Spleen (tissue), 11 donors: ENCODE data around the gene PTPRN2. TPM values are rescaled to one million over a fixed set of nuclear protein-coding genes. Genes with fewer than 3 reads are reported as not detected.

Experiments used
- DNase-seq: peaks from one replicate; pipeline ENCODE4 v3.0.0-alpha.2; 2020
- H3K27ac ChIP-seq, 8 donors: fragments of 200-600 bp; sonication (generic) in 7 of 8; 1 replicate in 4 of 8; 2 replicates in 4 of 8; pipeline versions ENCODE4 v1.5.0 to v1.8.0; 2016 to 2021; ENCODE audit warnings: inconsistent platforms in 4 of 8, mild to moderate bottlenecking in 4 of 8, moderate library complexity in 1 of 8
- H3K27me3 ChIP-seq, 7 donors: fragments of 200-600 bp; sonication (generic) in 6 of 7; replicated peaks in 1 of 7; 1 replicate in 4 of 7; 2 replicates in 3 of 7; pipeline versions ENCODE4 v1.5.0 to v1.8.0; 2016 to 2021; ENCODE audit warnings: inconsistent platforms in 3 of 7, mild to moderate bottlenecking in 1 of 7
- H3K36me3 ChIP-seq, 6 donors: fragments of 200-600 bp; sonication (generic) in 5 of 6; 1 replicate in 4 of 6; 2 replicates in 2 of 6; pipeline versions ENCODE4 v1.5.0 to v1.8.0; 2016 to 2021; ENCODE audit warnings: inconsistent platforms in 2 of 6
- H3K4me1 ChIP-seq, 6 donors: fragments of 200-600 bp; sonication (generic) in 5 of 6; 1 replicate in 3 of 6; 2 replicates in 3 of 6; pipeline versions ENCODE4 v1.5.0 to v1.8.0; 2016 to 2021; ENCODE audit warnings: inconsistent platforms in 3 of 6
- H3K4me3 ChIP-seq, 8 donors: fragments of 200-600 bp; sonication (generic) in 7 of 8; 1 replicate in 4 of 8; 2 replicates in 4 of 8; pipeline versions ENCODE4 v1.5.0 to v1.8.0; 2016 to 2021; ENCODE audit warnings: inconsistent platforms in 4 of 8, mild to moderate bottlenecking in 4 of 8, moderate library complexity in 2 of 8
- H3K9me3 ChIP-seq, 8 donors: fragments of 200-600 bp; sonication (generic) in 7 of 8; 1 replicate in 4 of 8; 2 replicates in 4 of 8; pipeline versions ENCODE4 v1.5.0 to v1.8.0; 2016 to 2021; ENCODE audit warnings: inconsistent platforms in 4 of 8
- CTCF ChIP-seq, 11 experiments: fragments of 200-600 bp in 7 of 11; fragments of 450-650 bp in 4 of 11; sonication (generic) in 4 of 11; IDR thresholded peaks in 8 of 11; conservative IDR thresholded peaks in 3 of 11; 1 replicate in 7 of 11; 2 replicates in 4 of 11; pipeline versions ENCODE4 v1.4.0 to v1.8.0; 2016 to 2021; ENCODE audit warnings: antibody characterized with exemption in 11 of 11, inconsistent platforms in 4 of 11, mild to moderate bottlenecking in 1 of 11
- POLR2A ChIP-seq, 3 donors: fragments of 450-650 bp; IDR thresholded peaks; one replicate each; pipeline ENCODE4 v1.5.1; 2017; ENCODE audit warnings: antibody characterized with exemption in 3 of 3, mild to moderate bottlenecking in 1 of 3
- POLR2AphosphoS5 ChIP-seq, 3 donors: sonication (generic); formaldehyde crosslinking; IDR thresholded peaks; one replicate each; pipeline ENCODE4 v1.5.1; 2017; ENCODE audit warnings: antibody characterized with exemption in 3 of 3
- WGBS, 5 donors: extraction: QIAGEN DNeasy Blood & Tissue Kit in 3 of 5; methylation state at CpG; one replicate each; pipeline versions ENCODE4 v1.1.5 to v1.1.7; 2013 to 2018; 5-methylcytosine and 5-hydroxymethylcytosine counted together
- intact Hi-C: fragments of 100-400 bp; cut with DNase I; formaldehyde crosslinking; loops from one replicate; pipeline ENCODE4 v1.15.0; 2023; ENCODE audit warnings: low total_unique reads
- polyA plus RNA-seq, 3 donors: library from polyadenylated mRNA; stranded (reverse); fragments of 200-250 nt; gene quantifications; one replicate each; pipeline ENCODE4 v1.2.1, GENCODE V29; 2013
- total RNA-seq, 7 donors: library from RNA; depleted of rRNA in 3 of 7; stranded (reverse); fragments of >200 nt in 3 of 7; fragmentation: NEBNext Ultra II Directional in 4 of 7; extraction: Animal tissue kit (Norgen Biotek cat#: 25700) in 4 of 7; gene quantifications; one replicate each; pipeline versions ENCODE4 v1.1.0 to v1.2.1, GENCODE V29; 2016 to 2021
- donor health status: healthy with polysubstance abuse.
- donor health status: DM: no; HTN: no; CAD: no; lungs with moderate emphysema.
- donor health status: DM: no; HTN: no; CAD: no.
- donor health status: Bipolar disorder and iron deficiency.
- donor health status: healthy.
- donor health status: DM: no; HTN: no; CAD: no.
- donor health status: DM: yes; HTN: yes; CAD: no.

Gene PTPRN2
- total and polyA plus RNA-seq, 10 donors, result 7.0 to 22.8 (median 16.8) TPM

GRCh38 chr7:157963526-157963925 is 624.1 kb downstream of the PTPRN2 start:
- 67 to 86% (median 76%) methylated on average over 9 of the region's 9 CpGs for WGBS, 5 donors
- TF ChIP-seq CTCF (IDR thresholded peaks at IDR 0.05 in 8 of 11, conservative IDR thresholded peaks at IDR 0.05 in 3 of 11) (no peak), POLR2A (IDR thresholded peaks at IDR 0.05) (no peak), POLR2AphosphoS5 (IDR thresholded peaks at IDR 0.05) (no peak)
- Histone ChIP-seq H3K4me3 (no peak overlapping the region), H3K36me3 (no peaks in the 10 kb centered on the region), H3K4me1 (no peaks in the 10 kb centered on the region), H3K27ac (no peak overlapping the region), H3K27me3 (peaks cover 0 to 25% (median 6%) of the 10 kb centered on the region in 7 donors), H3K9me3 (peaks cover 0 to 9% (median 0%) of the 10 kb centered on the region in 8 donors)
- intact Hi-C loops, result no loop called here
- DNase-seq, result peak; percentile 36

- peak; percentile 55 for DNase-seq
- 78 to 82% (median 79%) methylated on average over 14 to 15 of the region's 15 CpGs for WGBS, 5 donors
- H3K4me3 ChIP-seq, result no peak overlapping the region
- peaks cover 0 to 25% (median 6%) of the 10 kb centered on the region in 7 donors for H3K27me3 ChIP-seq
- no peaks in the 10 kb centered on the region for H3K4me1 ChIP-seq
- intact Hi-C loops, result no loop called here
- no peaks in the 10 kb centered on the region for H3K36me3 ChIP-seq
- no peak overlapping the region for H3K27ac ChIP-seq
- peaks cover 0 to 6% (median 0%) of the 10 kb centered on the region in 8 donors for H3K9me3 ChIP-seq
- TF ChIP-seq POLR2A (IDR thresholded peaks at IDR 0.05) (no peak), CTCF (IDR thresholded peaks at IDR 0.05 in 8 of 11, conservative IDR thresholded peaks at IDR 0.05 in 3 of 11) (no peak), POLR2AphosphoS5 (IDR thresholded peaks at IDR 0.05) (no peak)
These were observed 624.9 kb downstream of the PTPRN2 start for GRCh38 chr7:157962458-157963306.

- intact Hi-C loops, result no loop called here
- Histone ChIP-seq H3K4me3 (no peak overlapping the region), H3K36me3 (no peaks in the 10 kb centered on the region), H3K4me1 (no peaks in the 10 kb centered on the region), H3K9me3 (peaks cover 0 to 6% (median 0%) of the 10 kb centered on the region in 8 donors), H3K27ac (no peak overlapping the region), H3K27me3 (peaks cover 0 to 25% (median 6%) of the 10 kb centered on the region in 7 donors)
- TF ChIP-seq POLR2A (IDR thresholded peaks at IDR 0.05), result no peak
- no peak for TF ChIP-seq CTCF (IDR thresholded peaks at IDR 0.05 in 8 of 11, conservative IDR thresholded peaks at IDR 0.05 in 3 of 11)
- no peak for TF ChIP-seq POLR2AphosphoS5 (IDR thresholded peaks at IDR 0.05)
- DNase-seq, result peak; percentile 54
- 23 to 55% (median 26%) methylated on average over 29 of the region's 29 CpGs for WGBS, 5 donors
These were observed 625.7 kb downstream of the PTPRN2 start for GRCh38 chr7:157961731-157962457.
